ENCODE measurements around the gene KIT.

Gene KIT

DNA sequence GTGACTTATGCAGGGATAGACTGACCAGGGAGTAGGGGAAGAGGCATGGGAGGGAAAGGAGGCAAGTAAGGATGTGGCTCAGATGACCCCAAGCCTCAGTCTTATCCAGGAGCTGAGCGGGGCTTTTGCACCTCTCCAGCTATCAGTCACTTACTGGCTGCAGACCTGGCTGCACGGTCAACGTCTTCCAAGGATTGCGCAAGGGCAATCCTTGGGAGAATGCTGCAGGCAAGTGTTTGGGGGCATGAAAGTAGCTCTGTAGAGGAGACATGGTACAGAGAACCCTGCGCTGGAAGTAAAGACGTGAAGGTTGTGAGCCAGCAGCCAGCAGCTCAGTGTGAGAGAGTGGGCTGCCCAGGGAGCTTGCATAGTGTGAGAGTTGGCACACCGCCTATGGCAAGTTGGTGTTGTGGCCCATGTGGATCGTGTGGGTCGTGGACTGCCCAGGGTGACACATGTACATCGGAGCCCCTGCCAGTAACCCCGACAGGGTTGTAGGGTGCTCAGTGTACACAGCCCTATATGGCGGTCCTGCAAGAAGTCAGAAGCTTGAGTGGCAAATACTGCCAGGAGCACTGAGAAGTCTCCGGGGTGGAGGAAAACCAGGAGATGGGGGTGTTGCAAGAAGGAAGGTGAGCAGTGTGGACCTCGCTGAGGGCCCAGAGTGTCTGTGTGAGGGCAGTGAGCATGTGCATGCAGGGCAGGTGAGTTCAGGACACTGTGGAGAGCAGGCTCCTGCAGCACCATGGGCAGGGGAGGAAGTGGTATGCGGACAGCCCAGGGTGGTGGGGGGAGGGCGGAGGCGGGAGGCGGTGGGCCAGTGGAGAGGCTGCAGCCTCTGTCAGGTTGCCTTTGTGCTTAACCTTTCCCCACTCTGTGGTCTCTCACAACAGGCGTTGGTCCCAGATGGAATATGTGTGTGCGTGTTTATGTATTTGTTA lies 50.9 kb downstream of the KIT start:
- DNase-seq, result no peak

GRCh38 chr4:54709400-54709799 lies 51.6 kb downstream of the KIT start:
- DNase-seq, result no peak

DNA sequence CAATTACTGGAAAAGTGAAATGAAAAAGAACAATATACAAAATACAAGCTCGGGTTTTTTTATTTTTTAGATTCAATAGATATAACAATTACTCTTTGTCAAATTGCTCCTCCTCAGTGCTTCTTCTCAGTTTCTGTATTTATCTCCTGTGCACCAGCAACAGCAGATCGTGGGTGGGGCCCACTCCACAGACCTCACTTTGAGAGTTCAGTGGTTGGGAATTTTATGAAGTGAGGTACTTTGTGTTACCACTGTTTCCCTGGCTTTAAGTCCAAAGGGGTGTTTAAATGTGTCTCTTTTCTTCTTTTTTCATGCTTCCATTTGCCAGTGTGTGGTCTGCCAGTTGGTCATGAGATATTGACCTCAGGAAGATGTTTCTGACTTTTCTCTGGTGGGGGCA lies 54.4 kb downstream of the KIT start:
- DNase-seq, result no peak

GRCh38 chr4:54714631-54715030 lies 56.9 kb downstream of the KIT start:
- DNase-seq, result no peak

DNA sequence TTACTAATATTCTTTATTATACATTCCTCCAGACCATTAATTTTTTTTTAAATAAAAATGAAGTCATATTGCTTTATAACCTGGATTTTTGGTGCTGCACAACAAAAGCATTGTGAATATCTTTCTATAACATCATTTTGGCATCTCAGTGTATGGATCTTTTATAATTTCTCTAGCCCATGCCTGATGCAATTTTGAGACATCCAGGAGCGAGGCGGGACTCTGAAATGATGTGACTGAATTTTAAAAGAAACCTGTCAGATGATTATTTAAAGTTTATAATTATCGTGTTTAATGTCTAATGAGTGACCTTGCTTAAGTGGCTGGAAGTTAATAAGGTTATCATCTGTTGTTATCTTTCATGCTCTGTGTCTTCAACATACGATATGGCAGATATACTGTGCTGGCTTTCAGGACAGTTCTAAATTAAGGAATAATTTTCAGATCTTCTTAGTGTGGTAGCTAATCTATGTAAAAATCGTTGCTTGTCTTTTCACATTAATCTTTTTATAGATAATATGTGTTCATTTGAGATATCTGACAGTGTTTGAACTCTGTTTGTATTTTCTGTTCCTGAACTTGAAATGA lies 58.8 kb downstream of the KIT start:
- DNase-seq, result no peak

DNA sequence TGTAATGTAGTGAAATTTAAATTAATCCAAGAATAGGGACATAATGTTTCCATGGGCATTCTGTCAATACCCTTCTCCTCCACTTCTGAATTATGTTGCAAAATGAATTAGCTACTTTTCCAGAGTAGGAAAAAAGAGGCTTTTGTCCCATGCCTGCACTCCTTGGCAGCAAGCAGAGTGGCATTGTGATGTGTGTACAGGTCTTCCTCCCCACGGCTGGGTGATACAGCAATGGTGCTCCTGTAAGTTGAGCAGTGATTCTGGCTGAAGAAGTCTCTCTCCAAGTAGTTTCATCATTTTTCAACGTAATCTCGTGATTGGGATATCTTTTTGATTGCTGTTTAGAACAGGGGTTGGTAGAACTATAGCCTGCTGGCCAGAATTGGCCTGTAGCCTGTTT lies 59.9 kb downstream of the KIT start:
- DNase-seq, result no peak

GRCh38 chr4:54719378-54719777 lies 61.6 kb downstream of the KIT start:
- DNase-seq, result no peak

- DNase-seq, result no peak
Measured at GRCh38 chr4:54723220-54723619, 65.5 kb downstream of the KIT start.

DNA sequence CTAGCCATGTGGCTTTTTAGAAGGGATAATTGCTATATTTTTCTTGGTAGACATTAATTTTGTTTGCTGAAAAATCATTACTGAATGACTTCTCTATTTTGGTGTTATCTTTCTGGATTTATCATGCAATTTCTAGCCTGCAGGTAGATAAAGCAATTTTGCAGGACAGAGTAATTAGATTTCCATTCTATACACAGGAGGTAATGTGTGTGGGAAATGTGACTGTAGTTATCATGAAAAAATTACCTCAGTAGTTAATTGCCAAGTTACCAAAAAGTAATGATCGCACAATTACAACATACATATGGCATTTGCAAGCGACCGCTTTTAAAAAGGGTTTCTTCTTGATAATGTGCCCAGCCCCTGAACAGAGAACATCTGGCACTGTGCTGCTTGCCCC lies 66.1 kb downstream of the KIT start:
- DNase-seq, result no peak

DNA sequence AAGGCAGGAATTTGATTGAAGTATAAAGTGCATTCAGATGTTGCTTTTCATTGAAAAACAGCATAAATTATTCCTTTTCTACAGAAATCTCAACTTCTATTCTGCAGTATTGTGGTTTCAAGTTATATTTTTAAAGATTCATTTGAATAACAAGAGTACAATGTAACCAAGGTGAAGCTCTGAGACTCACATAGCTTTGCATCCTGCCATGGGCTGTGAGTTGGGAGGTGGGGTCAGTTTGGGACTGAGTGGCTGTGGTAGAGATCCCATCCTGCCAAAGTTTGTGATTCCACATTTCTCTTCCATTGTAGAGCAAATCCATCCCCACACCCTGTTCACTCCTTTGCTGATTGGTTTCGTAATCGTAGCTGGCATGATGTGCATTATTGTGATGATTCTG lies 69.2 kb downstream of the KIT start:
- no peak for DNase-seq

DNA sequence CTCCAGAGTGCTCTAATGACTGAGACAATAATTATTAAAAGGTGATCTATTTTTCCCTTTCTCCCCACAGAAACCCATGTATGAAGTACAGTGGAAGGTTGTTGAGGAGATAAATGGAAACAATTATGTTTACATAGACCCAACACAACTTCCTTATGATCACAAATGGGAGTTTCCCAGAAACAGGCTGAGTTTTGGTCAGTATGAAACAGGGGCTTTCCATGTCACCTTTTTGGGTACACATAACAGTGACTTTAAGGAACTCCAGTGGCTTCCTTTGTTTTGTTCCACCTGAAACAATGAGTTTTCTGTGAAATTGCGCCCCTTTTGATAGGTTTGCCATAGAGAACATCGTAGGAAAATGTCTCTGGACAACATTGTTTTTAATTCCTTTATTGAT lies 69.6 kb downstream of the KIT start:
- no peak for DNase-seq

DNA sequence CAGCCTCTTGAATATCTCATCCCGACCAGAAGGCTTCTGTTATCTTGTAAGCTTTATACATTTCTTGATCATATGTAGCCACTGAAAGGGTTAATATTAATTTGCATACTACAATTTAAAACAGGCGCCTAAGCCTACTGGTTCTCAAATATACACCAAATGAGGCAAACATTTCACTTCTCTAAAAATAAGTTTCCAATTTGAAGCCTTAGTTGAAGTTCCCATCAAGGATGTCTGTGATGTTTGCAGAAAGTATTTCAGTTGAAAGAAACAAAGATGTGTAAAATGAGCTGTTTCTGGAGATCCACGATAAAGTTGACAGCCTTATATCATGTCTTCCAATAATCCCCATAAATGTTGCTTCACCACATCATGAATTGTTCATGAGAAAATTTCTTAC lies 70.6 kb downstream of the KIT start:
- no peak for DNase-seq

- DNase-seq, result no peak
Measured at GRCh38 chr4:54729256-54729655, 71.5 kb downstream of the KIT start.

DNA sequence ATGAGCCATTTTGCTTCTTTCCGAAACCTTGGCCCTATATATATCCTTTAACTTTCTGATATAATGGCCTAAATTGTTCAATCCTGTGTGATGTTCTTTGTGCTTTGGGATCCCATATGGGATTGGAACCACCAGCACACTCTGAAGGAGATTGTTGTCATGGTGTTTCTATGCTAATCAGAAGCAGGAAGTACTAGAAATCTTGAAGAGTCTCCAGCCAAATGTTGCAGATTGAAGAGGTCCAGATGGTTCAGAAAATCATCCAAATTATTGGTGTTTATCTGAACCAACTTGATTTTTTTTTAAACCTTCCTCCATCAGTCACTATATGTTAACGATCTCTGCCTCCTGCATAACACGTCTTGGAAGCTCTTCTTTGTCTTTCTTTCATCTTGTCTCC lies 72.8 kb downstream of the KIT start:
- DNase-seq, result no peak

- no peak for DNase-seq
Measured at GRCh38 chr4:54731552-54731951, 73.8 kb downstream of the KIT start.

GRCh38 chr4:54731976-54732375 lies 74.2 kb downstream of the KIT start:
- no peak for DNase-seq

GRCh38 chr4:54737421-54737820 lies 79.7 kb downstream of the KIT start:
- no peak for DNase-seq

GRCh38 chr4:54741202-54741601 lies 83.4 kb downstream of the KIT start:
- no peak for DNase-seq

- DNase-seq, result no peak
Measured at GRCh38 chr4:54742636-54743399, 85.1 kb downstream of the KIT start.

DNA sequence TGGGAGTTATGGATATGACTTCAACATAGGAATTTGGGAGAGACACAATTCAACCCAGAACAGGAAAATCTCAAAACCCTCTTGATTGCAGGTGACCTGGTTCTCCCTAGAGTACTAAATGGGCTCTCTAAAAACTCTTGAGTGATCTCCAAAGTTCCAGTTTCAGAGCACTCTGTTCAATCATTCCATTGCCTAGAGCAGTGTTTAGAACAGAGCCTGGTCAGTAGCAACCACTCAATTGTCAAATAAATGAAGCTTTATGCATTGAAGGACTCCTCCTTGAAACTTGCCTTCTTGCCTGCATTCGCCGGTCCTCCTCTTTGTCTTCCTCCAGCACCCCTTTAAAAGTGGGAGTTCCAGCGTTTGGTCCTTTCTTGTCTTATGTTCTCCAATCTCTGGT lies 85.8 kb downstream of the KIT start:
- no peak for DNase-seq

DNA sequence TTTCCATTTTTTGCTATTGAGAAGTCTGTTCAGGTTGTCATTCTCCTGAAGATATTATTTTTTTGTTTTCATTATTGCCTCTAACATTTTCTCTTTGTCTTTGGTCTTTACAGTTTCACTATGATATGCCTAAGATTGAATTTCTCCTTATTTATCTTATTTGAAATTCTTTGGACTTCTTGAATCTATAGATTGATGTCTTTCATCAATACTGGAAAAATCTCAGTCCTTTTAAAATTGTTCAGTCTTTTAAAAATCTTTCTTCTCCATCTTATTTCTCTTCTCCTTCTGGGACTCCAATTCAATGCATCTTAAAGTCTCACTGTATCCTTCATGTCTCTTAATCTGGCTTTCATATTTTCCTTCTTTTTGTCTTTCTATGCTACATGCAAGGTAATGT lies 86.7 kb downstream of the KIT start:
- no peak for DNase-seq

GRCh38 chr4:54745031-54745770 lies 87.4 kb downstream of the KIT start:
- no peak for DNase-seq

DNA sequence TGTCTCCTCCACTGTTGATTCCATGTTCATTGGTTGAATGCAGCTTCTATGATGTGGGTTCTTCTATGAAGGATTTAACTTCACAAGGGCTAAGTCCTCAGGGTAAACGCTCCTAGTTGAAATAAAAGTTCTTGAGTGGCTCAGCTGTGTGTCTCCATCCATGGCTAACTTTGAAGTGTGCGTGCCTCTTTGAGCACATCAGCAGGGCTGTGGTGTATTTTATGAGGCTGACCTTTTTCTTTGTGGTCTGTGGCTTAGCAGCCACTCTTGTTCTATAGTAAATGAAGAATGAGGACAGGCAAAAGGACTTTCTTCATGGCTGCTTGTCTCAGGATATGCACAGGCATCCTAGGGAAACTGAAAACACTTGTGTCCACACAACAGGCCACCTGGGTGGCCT lies 88.5 kb downstream of the KIT start:
- DNase-seq, result no peak

Measured in activated gamma-delta T cell (primary cell).